Panc1 (cell line): ENCODE data around the gene TCF15. TPM values are rescaled to one million over a fixed set of nuclear protein-coding genes. Genes with fewer than 3 reads are reported as not detected.

Experiments used
- ATAC-seq: fragments of 200-7000 bp; cut with Tn5 transposase; 2 replicates; pipeline ENCODE4 v1.9.1; 2020; ENCODE audit warnings: mild to moderate bottlenecking, moderate library complexity
- BruUV-seq: library from RNA; stranded (reverse); fragments of 400-500 nt; replicated peaks from 2 replicates; lab custom pipeline; 2021; lab: Mats Ljungman, UMichigan
- CTCF ChIA-PET: fragments of 300-600 bp; sonication (Branson Sonifier 250); formaldehyde crosslinking; loops from one replicate; lab custom pipeline; 2022; ENCODE audit warnings: antibody characterized with exemption; lab: Charles Lee
- POLR2A ChIA-PET: fragments of 300-600 bp; sonication (Branson Sonifier 250); formaldehyde crosslinking; loops from one replicate; lab custom pipeline; 2022; ENCODE audit warnings: antibody characterized with exemption; lab: Charles Lee
- DNase-seq: peaks from one replicate; pipeline ENCODE4 v3.0.0-alpha.2; 2010; ENCODE audit warnings: low read depth, low spot score
- H3K27ac ChIP-seq: 2 replicates; pipeline ENCODE4 v1.5.1; 2011; ENCODE audit warnings: mild to moderate bottlenecking, low read length, inconsistent platforms
- H3K27me3 ChIP-seq: fragments of 200-500 bp; sonication (Bioruptor generic); 2 replicates; pipeline ENCODE4 v1.6.0; 2014; ENCODE audit warnings: low read length, inconsistent platforms; ENCODE audit not compliant: control insufficient read depth, insufficient read depth
- H3K36me3 ChIP-seq: fragments of 200-500 bp; sonication (Bioruptor generic); 2 replicates; pipeline ENCODE4 v1.5.1; 2014; ENCODE audit warnings: inconsistent platforms, mild to moderate bottlenecking, low read length, moderate library complexity; ENCODE audit not compliant: control insufficient read depth, insufficient read depth
- H3K4me1 ChIP-seq: 2 replicates; pipeline ENCODE4 v1.5.1; 2011; ENCODE audit warnings: inconsistent platforms, mild to moderate bottlenecking, low read length, moderate library complexity; ENCODE audit not compliant: control insufficient read depth, insufficient read depth
- H3K4me3 ChIP-seq, 2 experiments: 2 replicates each; pipeline ENCODE4 v1.5.1; 2011 to 2012; ENCODE audit warnings: low read depth in 2 of 2, low read length in 2 of 2, mild to moderate bottlenecking in 2 of 2, inconsistent platforms in 1 of 2, moderate library complexity in 1 of 2
- H3K9me3 ChIP-seq: fragments of 200-500 bp; sonication (Bioruptor generic); 2 replicates; pipeline ENCODE4 v1.5.1; 2014; ENCODE audit warnings: low read depth, mild to moderate bottlenecking, inconsistent platforms, low read length, moderate library complexity; ENCODE audit not compliant: control insufficient read depth, insufficient read depth
- CTCF ChIP-seq: fragments of 450-650 bp; IDR thresholded peaks from 2 replicates; pipeline ENCODE4 v1.5.1; 2017; ENCODE audit warnings: mild to moderate bottlenecking
- POLR2AphosphoS5 ChIP-seq: IDR thresholded peaks from 2 replicates; pipeline ENCODE4 v1.6.1; 2012; ENCODE audit warnings: mild to moderate bottlenecking, low read depth, low read length, moderate library complexity
- SIN3A ChIP-seq: IDR thresholded peaks from 2 replicates; pipeline ENCODE4 v1.6.1; 2012; ENCODE audit warnings: low read depth, mild to moderate bottlenecking, low read length, moderate library complexity, borderline replicate concordance; ENCODE audit not compliant: insufficient read depth
- TCF7L2 ChIP-seq: IDR thresholded peaks from 2 replicates; pipeline ENCODE4 v1.6.1; 2011; ENCODE audit warnings: mild to moderate bottlenecking, low read depth, low read length, inconsistent platforms
- in situ Hi-C: cut with HindIII; loops from 2 replicates; pipeline ENCODE4 v1.10.0; 2016; ENCODE audit warnings: low sequenced_read_pairs, low pct_unique_long_range_greater_than_20kb
- intact Hi-C: fragments of 100-400 bp; cut with micrococcal nuclease; formaldehyde crosslinking; loops from one replicate; pipeline ENCODE4 v1.10.0; 2022; ENCODE audit not compliant: unreplicated experiment
- total RNA-seq: library from RNA; stranded (reverse); gene quantifications from one replicate; pipeline ENCODE4 v1.2.1, GENCODE V29; 2021; ENCODE audit not compliant: unreplicated experiment
- TF ChIP-seq, protein P1 (sequence below), 2 experiments: IDR thresholded peaks; 2 replicates each; pipeline ENCODE4 v1.6.1; 2011 to 2012; ENCODE audit warnings: low read depth in 2 of 2, control low read depth in 1 of 2, low read length in 1 of 2, mild to moderate bottlenecking in 1 of 2, moderate library complexity in 1 of 2; ENCODE audit not compliant: insufficient read depth in 1 of 2

TCF15 gene
- total RNA-seq, 1 experiment from 2014 or later: not detected

- ATAC-seq (no peak), DNase-seq (no peak)
- CTCF ChIA-PET: interaction anchor here (1.4 kb wide), 1 partner anchor 72 kb away, joined by 3 read pairs; no protein-coding TSS in a partner anchor
- TF ChIP-seq POLR2AphosphoS5 (no peak), TCF7L2 (no peak), CTCF (no peak), SIN3A (no peak)
- TF ChIP-seq, protein P1, sequence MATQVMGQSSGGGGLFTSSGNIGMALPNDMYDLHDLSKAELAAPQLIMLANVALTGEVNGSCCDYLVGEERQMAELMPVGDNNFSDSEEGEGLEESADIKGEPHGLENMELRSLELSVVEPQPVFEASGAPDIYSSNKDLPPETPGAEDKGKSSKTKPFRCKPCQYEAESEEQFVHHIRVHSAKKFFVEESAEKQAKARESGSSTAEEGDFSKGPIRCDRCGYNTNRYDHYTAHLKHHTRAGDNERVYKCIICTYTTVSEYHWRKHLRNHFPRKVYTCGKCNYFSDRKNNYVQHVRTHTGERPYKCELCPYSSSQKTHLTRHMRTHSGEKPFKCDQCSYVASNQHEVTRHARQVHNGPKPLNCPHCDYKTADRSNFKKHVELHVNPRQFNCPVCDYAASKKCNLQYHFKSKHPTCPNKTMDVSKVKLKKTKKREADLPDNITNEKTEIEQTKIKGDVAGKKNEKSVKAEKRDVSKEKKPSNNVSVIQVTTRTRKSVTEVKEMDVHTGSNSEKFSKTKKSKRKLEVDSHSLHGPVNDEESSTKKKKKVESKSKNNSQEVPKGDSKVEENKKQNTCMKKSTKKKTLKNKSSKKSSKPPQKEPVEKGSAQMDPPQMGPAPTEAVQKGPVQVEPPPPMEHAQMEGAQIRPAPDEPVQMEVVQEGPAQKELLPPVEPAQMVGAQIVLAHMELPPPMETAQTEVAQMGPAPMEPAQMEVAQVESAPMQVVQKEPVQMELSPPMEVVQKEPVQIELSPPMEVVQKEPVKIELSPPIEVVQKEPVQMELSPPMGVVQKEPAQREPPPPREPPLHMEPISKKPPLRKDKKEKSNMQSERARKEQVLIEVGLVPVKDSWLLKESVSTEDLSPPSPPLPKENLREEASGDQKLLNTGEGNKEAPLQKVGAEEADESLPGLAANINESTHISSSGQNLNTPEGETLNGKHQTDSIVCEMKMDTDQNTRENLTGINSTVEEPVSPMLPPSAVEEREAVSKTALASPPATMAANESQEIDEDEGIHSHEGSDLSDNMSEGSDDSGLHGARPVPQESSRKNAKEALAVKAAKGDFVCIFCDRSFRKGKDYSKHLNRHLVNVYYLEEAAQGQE (IDR thresholded peaks at IDR 0.05; ENCODE audit: insufficient read depth in 1 of 2, low read depth in 2 of 2, low read length in 1 of 2): no peak
- POLR2A ChIA-PET: no interaction called here
- H3K27me3 ChIP-seq: peaks cover 11% of the 10 kb centered on the region
- no peaks in the 10 kb centered on the region for H3K36me3 ChIP-seq
- H3K9me3 ChIP-seq: no peaks in the 10 kb centered on the region
- no peak overlapping the region for H3K27ac ChIP-seq
- intact Hi-C loops (no loop called here), in situ Hi-C loops (no loop called here)
- no TSS peak for BruUV-seq
- H3K4me3 ChIP-seq: no peak overlapping the region
- H3K4me1 ChIP-seq: no peaks in the 10 kb centered on the region
These were observed 36.5 kb downstream of the TCF15 start for GRCh38 chr20:573414-574296.

DNA sequence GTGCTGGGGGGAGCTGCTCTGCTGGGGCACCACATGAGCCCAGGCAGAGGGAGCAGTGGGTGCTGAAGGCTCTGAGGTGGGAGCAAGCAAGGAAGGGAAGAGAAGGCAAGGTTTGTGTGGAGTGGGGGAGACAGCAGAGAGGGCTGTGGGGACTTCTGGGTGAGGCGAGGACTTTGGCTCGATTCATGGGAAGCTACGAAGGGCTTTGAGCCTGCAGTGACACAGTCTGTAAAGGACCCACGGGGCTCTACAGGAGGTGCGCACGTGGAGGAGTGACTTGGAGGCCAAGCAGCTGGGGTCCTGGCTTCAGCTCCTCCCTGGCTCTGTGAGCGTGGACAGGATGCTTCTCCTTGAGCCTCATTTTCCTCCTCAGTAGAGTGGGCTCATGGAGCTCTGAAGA, 37.4 kb downstream of the TCF15 start:
- in situ Hi-C loops: no loop called here
- no TSS peak for BruUV-seq
- TF ChIP-seq CTCF (no peak), SIN3A (no peak), TCF7L2 (no peak), POLR2AphosphoS5 (no peak)
- TF ChIP-seq, protein P1 (IDR thresholded peaks at IDR 0.05; ENCODE audit: insufficient read depth in 1 of 2, low read depth in 2 of 2, low read length in 1 of 2): no peak
- DNase-seq (no peak), ATAC-seq (peak; percentile 33; the same call in 1 of the 2 replicates)
- H3K36me3 ChIP-seq: no peaks in the 10 kb centered on the region
- H3K4me1 ChIP-seq: no peaks in the 10 kb centered on the region
- H3K9me3 ChIP-seq: no peaks in the 10 kb centered on the region
- H3K4me3 ChIP-seq: no peak overlapping the region
- ChIA-PET POLR2A (no interaction called here), CTCF (interaction anchor here (1.4 kb wide), 1 partner anchor 73 kb away, joined by 3 read pairs; no protein-coding TSS in a partner anchor)
- intact Hi-C loops: no loop called here
- no peak overlapping the region for H3K27ac ChIP-seq
- H3K27me3 ChIP-seq: peaks cover 11% of the 10 kb centered on the region
